ENCODE data around the gene SLC30A10.
"Not testable (repeated sequence)": the region's sequence is repeated elsewhere in the genome, so short reads cannot be mapped to it uniquely, and the experiment has no call there.

The SLC30A10 gene

DNA sequence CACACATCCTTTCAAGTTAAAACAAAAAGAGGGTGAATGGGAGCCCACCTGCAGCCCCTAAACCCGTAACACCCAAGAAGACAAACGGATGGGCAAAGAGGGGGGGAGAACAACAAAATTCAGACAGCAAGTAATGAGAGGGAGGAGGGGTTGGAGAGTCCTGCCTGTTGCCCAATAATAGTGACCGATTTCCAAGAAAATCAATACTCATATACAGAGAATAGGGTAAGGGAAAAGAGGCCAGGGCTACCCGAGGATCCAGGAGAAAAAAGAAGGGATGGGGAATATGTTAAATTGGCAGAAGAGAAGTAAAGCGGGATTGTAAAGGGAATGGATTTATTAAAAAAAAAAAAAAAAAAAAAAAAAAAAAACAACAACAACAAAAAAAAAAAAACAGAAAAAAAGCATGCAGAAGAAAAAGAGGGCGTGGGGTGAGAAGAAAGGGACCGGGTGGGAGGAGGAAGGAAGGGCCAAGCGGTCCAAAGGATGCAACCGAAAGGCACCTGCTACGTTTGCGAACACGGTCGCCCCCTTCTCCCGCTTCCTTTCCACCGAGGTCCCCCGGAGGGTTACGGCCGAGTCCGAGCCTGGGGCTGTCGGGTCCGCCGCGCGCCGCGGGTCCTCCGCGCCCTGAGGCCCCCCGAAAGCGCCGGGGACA is 930 bp downstream of the SLC30A10 start:
- no peak for DNase-seq

GRCh38 chr1:219926363-219926998 is 1.9 kb downstream of the SLC30A10 start:
- DNase-seq: no peak

DNA sequence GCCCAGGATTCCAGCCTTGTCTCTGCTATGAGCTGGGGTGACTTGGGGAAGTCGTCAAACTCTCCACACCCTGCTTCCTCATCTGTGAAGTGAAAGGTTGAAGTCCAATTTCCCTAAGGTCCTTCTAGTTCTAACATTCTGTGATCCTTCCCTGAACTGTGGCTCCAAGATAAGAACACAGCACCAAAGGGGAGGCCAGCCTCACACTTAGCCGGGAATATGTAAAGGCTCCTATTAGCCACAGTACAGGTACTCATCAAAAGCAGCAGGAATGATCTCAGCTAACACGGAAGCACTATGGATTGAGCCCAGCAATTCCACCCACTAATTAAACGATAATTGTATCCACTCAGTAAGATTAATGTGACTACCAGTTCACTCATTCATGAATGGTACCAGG is 4.0 kb downstream of the SLC30A10 start:
- DNase-seq: no peak

DNA sequence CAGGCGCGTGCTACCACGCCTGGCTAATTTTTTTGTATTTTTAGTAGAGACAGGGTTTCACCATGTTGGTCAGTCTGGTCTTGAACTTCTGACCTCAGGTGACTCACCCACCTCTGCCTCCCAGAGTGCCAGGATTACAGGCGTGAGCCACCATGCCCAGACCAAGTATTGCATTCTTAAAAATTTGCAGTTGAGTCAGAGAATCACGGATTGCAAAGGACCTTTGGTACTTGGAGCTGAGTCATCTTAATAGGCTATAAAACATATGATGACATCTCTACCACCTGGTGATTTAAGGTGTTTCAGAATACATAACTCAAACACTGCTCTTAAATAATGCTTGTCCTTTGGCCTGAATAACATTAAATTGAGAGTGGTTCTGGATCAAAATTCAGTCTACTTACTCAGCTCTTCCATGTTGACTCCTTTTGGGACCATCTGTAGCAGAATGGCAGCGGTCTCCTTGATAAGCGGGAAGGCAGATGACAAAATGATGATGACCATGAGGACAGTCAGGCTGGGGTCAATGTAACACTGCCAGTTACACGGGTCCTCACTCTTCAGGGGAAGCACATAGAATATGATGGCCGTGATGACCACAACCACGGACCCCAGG is 10.4 kb downstream of the SLC30A10 start:
- DNase-seq: no peak

DNA sequence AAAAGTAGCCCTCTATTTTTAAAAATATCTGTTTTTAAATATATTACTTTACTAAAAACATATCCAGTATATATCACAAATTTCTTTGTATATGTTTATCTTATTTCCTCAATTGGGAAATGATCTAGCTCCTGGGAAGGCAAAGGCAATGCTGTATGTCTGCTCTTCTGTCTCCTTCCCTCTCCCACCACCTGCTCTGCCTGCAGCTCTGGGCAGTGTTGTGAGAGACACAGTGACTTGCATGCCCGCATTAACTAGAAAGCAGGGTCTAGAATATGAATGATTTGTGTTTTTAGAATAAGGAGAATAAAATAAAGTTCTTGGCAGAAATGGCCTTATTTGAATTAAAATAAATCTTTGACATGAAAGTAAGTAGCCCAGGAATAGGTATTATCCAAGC is 11.1 kb downstream of the SLC30A10 start:
- DNase-seq: no peak

DNA sequence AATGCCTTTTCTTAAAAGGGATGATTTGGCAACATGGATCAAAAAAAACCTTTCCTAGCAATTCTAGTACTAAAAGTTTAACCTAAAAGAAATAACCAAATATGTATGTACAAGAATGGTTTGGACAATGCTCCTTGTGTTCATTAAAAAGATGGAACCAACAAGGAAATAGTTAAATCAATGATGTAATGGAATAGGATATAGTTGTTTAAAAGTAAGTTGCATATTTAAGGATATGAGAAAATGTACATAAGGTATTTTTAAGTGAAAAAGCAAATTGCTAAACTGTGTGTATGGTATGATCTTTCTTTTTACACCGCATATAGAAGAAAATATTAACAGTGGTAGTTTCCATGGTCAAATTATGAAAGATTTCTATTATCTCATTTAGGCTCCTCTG is 12.1 kb downstream of the SLC30A10 start:
- no peak for DNase-seq

GRCh38 chr1:219913005-219913770 is 15.2 kb downstream of the SLC30A10 start:
- no peak for DNase-seq

DNA sequence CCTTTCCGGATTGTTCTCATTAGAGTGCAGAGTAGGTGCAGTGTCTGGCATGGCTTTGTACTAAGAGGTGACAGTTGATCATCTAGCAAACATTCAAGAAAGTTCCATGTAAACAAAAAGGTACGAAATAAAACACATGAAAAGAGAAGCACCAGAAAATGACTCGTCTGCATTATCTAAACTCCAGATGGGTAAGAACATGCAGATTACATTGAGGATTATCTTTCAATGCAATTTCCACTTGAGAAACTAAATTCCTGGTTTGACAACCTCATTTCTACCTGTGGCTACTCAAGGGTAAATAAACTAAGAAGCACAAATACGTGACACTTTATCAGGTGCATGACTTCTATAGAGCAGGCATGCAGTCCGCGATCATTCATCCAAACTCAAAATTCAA is 17.6 kb downstream of the SLC30A10 start:
- DNase-seq: no peak

DNA sequence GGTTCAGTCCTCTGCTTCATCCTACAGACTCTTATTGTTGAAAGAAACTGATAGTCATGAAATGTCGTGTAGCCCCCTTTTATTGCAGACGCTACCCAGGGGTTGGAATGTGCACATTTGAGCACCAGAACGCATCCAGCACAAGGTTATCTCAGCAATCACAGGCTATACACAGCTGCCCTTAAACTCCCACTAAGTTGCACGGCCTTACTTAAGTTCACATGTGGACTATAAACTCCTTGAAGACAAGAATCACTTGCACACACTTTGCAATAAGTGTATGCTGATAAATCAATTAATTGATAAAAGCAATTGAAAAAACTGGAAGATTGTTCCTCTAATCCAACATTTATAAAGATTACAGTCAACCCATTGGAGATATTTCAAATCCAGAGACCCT is 18.9 kb downstream of the SLC30A10 start:
- no peak for DNase-seq

DNA sequence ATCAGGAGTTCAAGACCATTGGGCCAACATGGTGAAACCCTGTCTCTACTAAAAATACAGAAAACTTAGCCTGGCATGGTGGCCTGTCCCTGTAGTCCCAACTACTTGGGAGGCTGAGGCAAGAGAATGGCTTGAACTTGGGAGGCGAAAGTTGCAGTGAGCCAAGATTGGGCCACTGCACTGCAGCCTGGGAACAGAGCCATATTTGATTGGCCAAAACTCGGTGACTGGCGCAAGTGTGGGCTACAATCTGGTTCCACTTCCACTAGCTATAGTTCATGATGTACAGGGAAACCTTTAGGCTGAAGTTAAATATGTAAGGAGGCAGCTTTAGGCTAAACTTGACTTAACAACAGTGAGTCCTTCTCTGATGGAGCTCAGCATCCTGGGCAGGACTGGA is 20.2 kb downstream of the SLC30A10 start:
- DNase-seq: no peak

DNA sequence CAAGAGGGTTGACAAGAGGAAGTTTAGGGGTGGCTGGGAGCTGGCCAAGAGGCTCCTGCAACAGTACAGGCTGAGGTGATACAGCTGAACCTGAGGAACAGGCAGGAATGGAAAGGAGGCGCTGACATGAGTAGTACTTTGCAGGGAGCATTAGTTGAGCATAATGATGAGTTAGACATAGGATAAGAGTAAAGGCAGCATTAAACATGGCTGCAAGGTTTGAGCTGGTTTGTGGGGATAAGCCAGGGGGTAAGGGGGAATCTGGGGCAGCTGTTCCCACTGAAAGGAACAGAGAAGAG is 20.6 kb downstream of the SLC30A10 start:
- DNase-seq: no peak

GRCh38 chr1:219906924-219907771 is 21.2 kb downstream of the SLC30A10 start:
- no peak for DNase-seq

DNA sequence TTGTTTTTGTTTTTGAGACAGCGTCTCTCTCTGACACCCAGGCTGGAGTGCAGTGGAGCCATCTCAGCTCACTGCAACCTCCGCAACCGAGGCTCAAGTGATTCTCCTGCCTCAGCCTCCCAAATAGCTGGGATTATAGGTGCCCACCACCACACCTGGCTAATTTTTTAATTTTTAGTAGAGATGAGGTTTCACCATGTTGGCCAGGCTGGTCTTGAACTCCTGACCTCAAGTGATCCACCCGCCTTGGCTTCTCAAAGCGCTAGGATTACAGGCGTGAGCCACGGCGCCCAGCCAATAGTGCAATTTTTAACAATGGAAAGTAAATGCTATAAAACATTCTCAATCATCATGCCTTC is 21.8 kb downstream of the SLC30A10 start:
- DNase-seq: not testable (repeated sequence)

DNA sequence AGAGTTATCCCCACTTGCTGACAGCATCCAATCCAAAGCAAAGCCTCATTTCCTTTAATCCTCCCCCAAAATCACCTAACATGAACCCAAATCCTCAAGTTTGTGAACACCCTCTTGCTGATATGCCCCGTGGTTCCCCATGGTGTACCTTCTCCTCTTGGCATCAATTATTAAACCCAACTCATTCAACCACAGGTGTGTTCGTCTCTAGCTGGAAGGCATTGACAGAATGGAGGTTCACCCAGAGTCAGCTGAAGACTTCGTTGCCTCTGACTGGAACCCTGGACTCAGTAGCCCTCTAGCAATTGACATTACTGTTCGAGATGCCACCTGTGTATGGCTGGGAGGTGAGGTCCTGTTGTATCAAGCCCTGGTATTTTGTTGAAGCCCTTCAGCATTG is 22.8 kb downstream of the SLC30A10 start:
- DNase-seq: no peak

DNA sequence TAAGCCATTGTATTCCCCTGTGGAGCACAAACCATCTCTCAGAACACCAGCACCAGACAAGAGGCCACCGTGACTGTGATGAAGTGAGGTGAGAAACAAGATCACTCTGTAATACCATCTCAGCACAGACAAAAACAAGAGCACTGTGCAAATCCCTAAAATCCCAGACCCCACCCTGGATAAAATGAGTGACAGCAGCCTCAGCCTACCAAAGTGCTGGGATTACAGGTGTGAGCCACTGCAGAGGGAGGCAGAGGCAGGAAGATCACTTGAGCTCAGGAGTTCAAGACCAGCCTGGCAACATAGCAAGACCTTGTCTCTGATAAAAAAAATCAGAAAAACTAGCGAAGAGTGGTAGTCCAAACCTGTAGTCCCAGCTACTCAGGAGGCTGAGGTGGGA is 23.4 kb downstream of the SLC30A10 start:
- DNase-seq: no peak

DNA sequence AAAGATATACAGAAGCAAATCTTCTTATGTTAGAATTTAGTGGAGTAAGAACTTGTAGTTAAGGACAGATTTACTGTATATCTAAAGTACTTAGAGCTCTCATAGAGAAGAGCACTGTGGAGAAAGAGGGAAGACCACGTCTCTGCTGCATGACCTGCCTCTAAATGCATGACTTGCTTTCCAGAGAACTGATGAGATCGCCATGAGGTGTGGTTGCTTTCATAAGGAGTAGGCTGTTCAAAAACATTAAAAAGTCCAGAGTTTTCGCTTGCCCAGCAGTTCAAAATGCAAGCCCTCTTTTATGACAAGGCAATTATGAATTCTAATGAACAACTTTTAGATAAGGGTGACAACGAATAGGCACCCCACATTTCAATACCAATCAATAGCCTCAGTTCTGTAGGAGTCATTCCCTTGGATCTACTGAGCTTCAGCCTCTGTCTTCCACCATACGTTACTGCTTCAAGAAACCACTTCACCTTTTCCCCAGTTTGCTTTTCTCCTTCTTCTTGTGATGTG is 24.9 kb downstream of the SLC30A10 start:
- no peak for DNase-seq

DNA sequence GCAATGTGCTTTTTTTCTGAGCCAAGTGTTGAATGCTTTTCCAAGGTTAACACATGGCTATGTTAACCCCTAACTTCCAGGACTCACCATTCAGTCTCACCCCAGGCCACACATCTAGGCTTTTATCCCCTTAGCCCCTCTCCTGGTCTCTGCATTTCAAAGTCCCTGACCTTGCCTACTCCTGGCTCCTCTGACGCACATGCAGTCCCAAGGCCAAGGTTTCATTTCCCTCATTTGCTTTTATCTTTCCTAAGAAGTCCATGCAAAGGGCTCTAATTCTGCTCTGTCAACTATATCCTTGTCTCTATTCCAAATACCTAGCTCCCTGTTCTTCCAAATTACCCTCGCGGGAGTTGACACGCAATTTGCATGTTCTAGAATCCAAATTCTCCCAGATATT is 25.4 kb downstream of the SLC30A10 start:
- DNase-seq: no peak

- DNase-seq: no peak
Measured at GRCh38 chr1:219900882-219901281, 27.5 kb downstream of the SLC30A10 start.

DNA sequence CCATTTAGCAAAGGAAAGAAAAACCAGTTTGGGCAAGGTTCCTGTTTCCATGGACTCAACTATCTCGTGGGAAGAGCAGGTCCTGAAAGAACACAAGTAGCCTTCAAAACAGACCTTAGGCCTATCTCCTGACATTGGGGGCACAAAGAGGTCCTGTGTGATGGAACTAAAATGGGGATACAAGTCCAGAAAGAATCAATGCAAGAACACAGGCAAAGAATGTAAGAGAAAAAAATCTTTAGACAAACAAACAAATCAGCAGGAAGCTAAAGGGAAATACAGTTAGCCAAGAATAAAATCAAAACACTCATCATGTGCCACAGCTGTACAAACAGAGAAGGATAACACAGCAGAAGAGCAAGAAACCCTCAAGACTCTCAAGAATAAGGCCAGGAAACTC is 28.2 kb downstream of the SLC30A10 start:
- DNase-seq: no peak

- no peak for DNase-seq
Measured at GRCh38 chr1:219898375-219898774, 30.0 kb downstream of the SLC30A10 start.

DNA sequence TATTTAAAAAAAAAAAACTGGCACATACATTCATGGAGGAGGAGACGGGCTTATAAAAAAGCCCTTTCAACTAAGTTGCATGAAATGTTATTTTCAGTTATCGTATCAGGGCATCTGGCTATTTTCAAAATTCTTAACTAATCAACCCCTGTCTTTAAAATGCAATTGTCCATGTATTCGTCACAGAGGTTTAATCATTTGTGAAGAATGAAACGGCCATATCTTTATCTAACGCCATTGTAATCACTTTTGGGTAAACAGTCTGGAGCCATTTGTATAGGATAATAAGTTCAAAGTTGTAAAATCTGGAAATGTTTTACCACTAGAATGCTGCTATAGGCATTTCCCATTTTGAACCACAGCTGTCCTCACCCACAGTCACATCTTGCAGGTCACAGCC is 30.4 kb downstream of the SLC30A10 start:
- no peak for DNase-seq

GRCh38 chr1:219892271-219892670 is 36.1 kb downstream of the SLC30A10 start:
- DNase-seq: not testable (repeated sequence)

DNA sequence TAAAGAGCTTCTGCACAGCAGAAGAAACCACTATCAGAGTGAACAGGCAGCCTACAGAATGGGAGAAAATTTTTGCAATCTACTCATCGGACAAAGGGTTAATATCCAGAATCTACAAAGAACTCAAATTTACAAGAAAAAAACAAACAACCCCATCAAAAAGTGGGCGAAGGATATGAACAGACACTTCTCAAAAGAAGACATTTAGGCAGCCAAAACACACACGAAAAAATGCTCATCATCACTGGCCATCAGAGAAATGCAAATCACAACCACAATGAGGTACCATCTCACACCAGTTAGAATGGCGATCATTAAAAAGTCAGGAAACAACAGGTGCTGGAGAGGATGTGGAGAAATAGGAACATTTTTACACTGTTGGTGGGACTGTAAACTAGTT is 36.5 kb downstream of the SLC30A10 start:
- not testable (repeated sequence) for DNase-seq

All from stimulated activated CD4-positive, alpha-beta T cell treated with anti-CD3 and anti-CD28 coated beads, Interleukin-2, amount 100 ng/mL, for 48 hours (primary cell).